Esophagus muscularis mucosa (tissue), 4 donors: Measurements from ENCODE around the gene CYYR1. TPM values are rescaled to one million over a fixed set of nuclear protein-coding genes. Genes with fewer than 3 reads are reported as not detected.

Experiments
- DNase-seq: peaks from one replicate; pipeline ENCODE4 v3.0.0-alpha.2; 2017; ENCODE audit errors: extremely low spot score
- H3K27ac ChIP-seq, 4 donors: fragments of 200-600 bp; sonication (generic); replicated peaks in 1 of 4; 1 replicate in 3 of 4; 2 replicates in 1 of 4; pipeline ENCODE4 v1.5.1; 2016 to 2019; ENCODE audit warnings: mild to moderate bottlenecking in 1 of 4
- H3K27me3 ChIP-seq, 4 donors: fragments of 200-600 bp; sonication (generic); one replicate each; pipeline versions ENCODE4 v1.5.1 to v1.6.0; 2016 to 2019
- H3K36me3 ChIP-seq, 4 donors: fragments of 200-600 bp; sonication (generic); one replicate each; pipeline ENCODE4 v1.5.1; 2016 to 2019
- H3K4me1 ChIP-seq, 4 donors: fragments of 200-600 bp; sonication (generic); one replicate each; pipeline ENCODE4 v1.5.1; 2016 to 2019
- H3K4me3 ChIP-seq, 4 donors: fragments of 200-600 bp; sonication (generic); 1 replicate in 2 of 4; 2 replicates in 2 of 4; pipeline ENCODE4 v1.5.1; 2016 to 2019; ENCODE audit warnings: mild to moderate bottlenecking in 4 of 4, moderate library complexity in 1 of 4
- H3K9me3 ChIP-seq, 4 donors: fragments of 200-600 bp; sonication (generic); 1 replicate in 3 of 4; 2 replicates in 1 of 4; pipeline ENCODE4 v1.5.1; 2016 to 2019
- EP300 ChIP-seq: sonication (generic); formaldehyde crosslinking; IDR thresholded peaks from one replicate; pipeline ENCODE4 v1.6.1; 2017; ENCODE audit warnings: antibody characterized with exemption
- POLR2A ChIP-seq: fragments of 450-650 bp; IDR thresholded peaks from one replicate; pipeline ENCODE4 v1.6.1; 2017; ENCODE audit warnings: antibody characterized with exemption, moderate library complexity, mild to moderate bottlenecking, low read depth
- POLR2AphosphoS5 ChIP-seq, 2 donors: sonication (generic); formaldehyde crosslinking; IDR thresholded peaks; one replicate each; pipeline ENCODE4 v1.6.1; 2017; ENCODE audit warnings: antibody characterized with exemption in 2 of 2
- WGBS: methylation state at CpG from one replicate; pipeline ENCODE4 v1.1.5; 2018; 5-methylcytosine and 5-hydroxymethylcytosine counted together
- intact Hi-C: fragments of 100-400 bp; cut with DNase I; formaldehyde crosslinking; loops from one replicate; pipeline ENCODE4 v1.15.1; 2023
- total RNA-seq, 4 donors: library from RNA; depleted of rRNA; stranded (reverse); fragments of >200 nt; gene quantifications; one replicate each; pipeline versions ENCODE4 v1.1.0 to v1.2.1, GENCODE V29; 2016
- TF ChIP-seq, protein P1 (sequence below), 3 experiments: fragments of 200-600 bp in 2 of 3; fragments of 450-650 bp in 1 of 3; sonication (generic) in 2 of 3; IDR thresholded peaks; one replicate each; pipeline ENCODE4 v1.5.1; 2017 to 2019; ENCODE audit warnings: antibody characterized with exemption in 3 of 3, mild to moderate bottlenecking in 2 of 3, moderate library complexity in 1 of 3

The CYYR1 gene
- total RNA-seq, 4 donors from 2014 or later, result 10.0 to 19.3 (median 16.3) TPM

DNA sequence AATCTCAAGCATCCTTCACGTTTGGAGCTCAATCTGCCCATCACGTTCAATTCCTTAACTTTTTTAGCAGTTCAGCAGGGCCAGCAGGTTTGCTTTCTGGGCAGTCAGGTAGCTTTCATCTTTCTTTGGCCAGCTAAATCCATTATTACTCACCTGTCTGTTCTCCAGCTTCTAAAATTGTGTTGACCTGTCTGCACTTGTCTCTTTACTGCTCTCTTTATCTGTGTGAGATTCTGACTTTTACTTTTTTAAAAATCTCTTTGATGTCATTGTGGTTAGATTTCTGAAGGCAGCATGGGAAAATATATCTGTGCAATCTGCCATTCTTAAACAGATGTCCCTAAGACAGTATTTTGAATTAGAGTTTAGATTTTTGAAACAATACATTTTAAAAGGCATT is 24.9 kb upstream of the CYYR1 start:
- WGBS, result 56% methylated on average over 2 of the region's 2 CpGs
- intact Hi-C loops, result no loop called here
- no peak overlapping the region for H3K27ac ChIP-seq
- no peak for DNase-seq
- no peaks in the 10 kb centered on the region for H3K36me3 ChIP-seq
- H3K4me3 ChIP-seq, result no peak overlapping the region
- H3K9me3 ChIP-seq, result no peaks in the 10 kb centered on the region
- H3K4me1 ChIP-seq, result no peaks in the 10 kb centered on the region
- no peaks in the 10 kb centered on the region for H3K27me3 ChIP-seq
- TF ChIP-seq POLR2AphosphoS5 (IDR thresholded peaks at IDR 0.05), result no peak
- TF ChIP-seq, protein P1, sequence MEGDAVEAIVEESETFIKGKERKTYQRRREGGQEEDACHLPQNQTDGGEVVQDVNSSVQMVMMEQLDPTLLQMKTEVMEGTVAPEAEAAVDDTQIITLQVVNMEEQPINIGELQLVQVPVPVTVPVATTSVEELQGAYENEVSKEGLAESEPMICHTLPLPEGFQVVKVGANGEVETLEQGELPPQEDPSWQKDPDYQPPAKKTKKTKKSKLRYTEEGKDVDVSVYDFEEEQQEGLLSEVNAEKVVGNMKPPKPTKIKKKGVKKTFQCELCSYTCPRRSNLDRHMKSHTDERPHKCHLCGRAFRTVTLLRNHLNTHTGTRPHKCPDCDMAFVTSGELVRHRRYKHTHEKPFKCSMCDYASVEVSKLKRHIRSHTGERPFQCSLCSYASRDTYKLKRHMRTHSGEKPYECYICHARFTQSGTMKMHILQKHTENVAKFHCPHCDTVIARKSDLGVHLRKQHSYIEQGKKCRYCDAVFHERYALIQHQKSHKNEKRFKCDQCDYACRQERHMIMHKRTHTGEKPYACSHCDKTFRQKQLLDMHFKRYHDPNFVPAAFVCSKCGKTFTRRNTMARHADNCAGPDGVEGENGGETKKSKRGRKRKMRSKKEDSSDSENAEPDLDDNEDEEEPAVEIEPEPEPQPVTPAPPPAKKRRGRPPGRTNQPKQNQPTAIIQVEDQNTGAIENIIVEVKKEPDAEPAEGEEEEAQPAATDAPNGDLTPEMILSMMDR (IDR thresholded peaks at IDR 0.05), result no peak
- no peak for TF ChIP-seq POLR2A

DNA sequence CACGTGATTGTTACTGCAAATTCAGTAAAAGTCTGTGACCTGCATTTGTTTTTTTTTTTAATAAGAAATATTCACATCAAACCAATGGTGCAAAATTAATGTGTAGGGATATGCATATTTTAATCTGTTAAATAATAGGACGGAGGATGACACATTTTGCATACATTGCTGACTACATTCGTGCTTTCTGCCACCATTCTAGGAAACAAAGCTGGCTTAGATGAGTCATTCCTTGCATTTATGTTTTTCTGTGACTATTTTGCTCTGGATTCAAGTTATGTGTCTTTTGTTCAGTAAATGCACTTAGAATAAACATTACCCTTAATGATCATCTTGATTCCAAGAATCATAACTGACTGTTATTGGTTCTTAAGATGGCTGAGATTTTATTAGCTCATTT is 23.9 kb upstream of the CYYR1 start:
- H3K9me3 ChIP-seq, result no peaks in the 10 kb centered on the region
- H3K4me1 ChIP-seq, result no peaks in the 10 kb centered on the region
- H3K27me3 ChIP-seq, result no peaks in the 10 kb centered on the region
- TF ChIP-seq, protein P1 (IDR thresholded peaks at IDR 0.05), result no peak
- TF ChIP-seq EP300, result no peak
- no peak for DNase-seq
- no peak overlapping the region for H3K4me3 ChIP-seq
- no peak overlapping the region for H3K27ac ChIP-seq
- H3K36me3 ChIP-seq, result no peaks in the 10 kb centered on the region
- WGBS, result 89% methylated on average over 3 of the region's 3 CpGs
- intact Hi-C loops, result no loop called here

DNA sequence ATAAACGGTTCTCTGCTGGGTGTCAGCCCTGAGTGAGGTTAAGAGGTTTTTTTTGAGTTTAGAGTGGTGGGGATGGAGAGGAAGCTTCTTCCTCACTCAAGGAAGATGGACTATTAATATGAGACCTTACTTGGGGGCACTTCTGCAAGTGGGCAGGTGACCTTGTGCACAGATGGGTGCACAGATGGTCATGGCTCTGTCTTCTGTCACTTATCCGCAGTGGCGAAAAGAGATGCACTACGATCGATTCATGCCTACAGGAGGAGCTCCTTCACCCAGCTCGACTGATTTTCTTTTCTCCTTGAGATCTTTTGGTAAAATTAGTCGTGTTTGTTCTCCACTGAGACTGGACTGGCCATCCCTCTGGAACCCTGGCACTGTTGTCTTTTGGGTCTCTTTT is 22.9 kb upstream of the CYYR1 start:
- intact Hi-C loops, result no loop called here
- Histone ChIP-seq H3K4me1 (no peaks in the 10 kb centered on the region), H3K27me3 (no peaks in the 10 kb centered on the region), H3K27ac (no peak overlapping the region), H3K9me3 (no peaks in the 10 kb centered on the region), H3K4me3 (no peak overlapping the region), H3K36me3 (no peaks in the 10 kb centered on the region)
- DNase-seq, result no peak
- 92% methylated on average over 7 of the region's 7 CpGs for WGBS
- TF ChIP-seq, protein P1 (IDR thresholded peaks at IDR 0.05), result no peak
- TF ChIP-seq EP300 (no peak), POLR2AphosphoS5 (IDR thresholded peaks at IDR 0.05) (no peak), POLR2A (no peak)

DNA sequence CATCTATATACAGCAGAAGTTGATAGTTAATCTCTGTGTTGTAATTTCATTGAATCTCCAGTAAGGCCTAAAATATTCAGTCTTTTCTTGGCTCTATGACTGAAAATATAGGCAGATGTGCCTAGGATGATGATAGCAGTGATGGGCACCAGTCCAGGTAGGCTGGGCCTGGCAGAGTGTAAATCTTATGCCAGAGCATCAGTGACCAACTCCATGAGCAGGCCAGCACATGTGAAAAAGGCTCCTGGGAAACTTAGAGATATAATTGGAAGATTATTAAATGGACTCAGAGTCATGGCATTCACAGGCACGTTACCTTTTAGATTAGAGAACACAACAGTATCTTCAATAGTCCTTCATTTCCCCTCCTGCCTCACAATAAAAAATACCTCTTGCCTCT is 20.7 kb upstream of the CYYR1 start:
- no peak overlapping the region for H3K4me3 ChIP-seq
- no peaks in the 10 kb centered on the region for H3K9me3 ChIP-seq
- TF ChIP-seq POLR2A (no peak), EP300 (no peak), POLR2AphosphoS5 (IDR thresholded peaks at IDR 0.05) (no peak)
- TF ChIP-seq, protein P1 (IDR thresholded peaks at IDR 0.05), result no peak
- no peak for DNase-seq
- H3K4me1 ChIP-seq, result no peaks in the 10 kb centered on the region
- intact Hi-C loops, result no loop called here
- no peaks in the 10 kb centered on the region for H3K27me3 ChIP-seq
- H3K36me3 ChIP-seq, result no peaks in the 10 kb centered on the region
- 92% methylated on average over 1 of the region's 1 CpG for WGBS
- H3K27ac ChIP-seq, result no peak overlapping the region

DNA sequence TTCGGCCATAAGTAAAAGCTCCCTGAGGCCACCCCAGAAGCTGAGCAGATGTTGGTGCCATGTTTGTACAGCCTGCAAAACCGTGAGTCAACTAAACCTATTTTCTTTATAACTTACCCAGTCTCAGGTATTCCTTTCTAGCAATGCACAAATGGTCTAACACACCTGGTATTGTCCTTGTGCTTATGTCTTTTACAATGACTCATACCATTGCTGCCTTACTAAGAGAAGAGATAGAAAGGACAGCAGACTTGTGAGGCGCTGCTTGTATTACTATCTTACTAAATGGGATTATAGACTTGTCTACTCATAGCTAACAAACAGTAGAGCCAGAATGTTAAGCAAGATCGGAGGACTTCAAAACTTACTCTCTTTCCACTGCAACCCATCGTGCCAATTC is 18.5 kb upstream of the CYYR1 start:
- Histone ChIP-seq H3K27ac (no peak overlapping the region), H3K27me3 (no peaks in the 10 kb centered on the region), H3K4me1 (no peaks in the 10 kb centered on the region), H3K9me3 (no peaks in the 10 kb centered on the region), H3K4me3 (no peak overlapping the region), H3K36me3 (no peaks in the 10 kb centered on the region)
- 93% methylated on average over 5 of the region's 5 CpGs for WGBS
- intact Hi-C loops, result no loop called here
- TF ChIP-seq POLR2A (no peak), EP300 (no peak), POLR2AphosphoS5 (IDR thresholded peaks at IDR 0.05) (no peak)
- TF ChIP-seq, protein P1 (IDR thresholded peaks at IDR 0.05), result no peak
- DNase-seq, result no peak
